ENCODE data around the gene ALX3.

ALX3 gene

GRCh38 chr1:110083866-110084226, 13.4 kb upstream of the ALX3 start (continued):
- no peak for TF ChIP-seq ZNF133 (tag by site-specific recombination; IDR thresholded peaks at IDR 0.05)
- no peak for TF ChIP-seq TCF7L2 (IDR thresholded peaks at IDR 0.05; ENCODE audit: borderline replicate concordance, low read depth, low read length)
- no peak for TF ChIP-seq ZNF354C (tag by site-specific recombination; IDR thresholded peaks at IDR 0.05; ENCODE audit: borderline replicate concordance, low read depth)
- no peak for TF ChIP-seq ZNF514 (tag by site-specific recombination; IDR thresholded peaks at IDR 0.05)
- no peak for TF ChIP-seq ZBTB10 (tag by site-specific recombination; IDR thresholded peaks at IDR 0.05)
- TF ChIP-seq ZBTB48 (tag by site-specific recombination; IDR thresholded peaks at IDR 0.05) = no peak
- TF ChIP-seq ZNF202 (tag by site-specific recombination; IDR thresholded peaks at IDR 0.05; ENCODE audit: borderline replicate concordance) = no peak
- TF ChIP-seq ZNF426 (tag by site-specific recombination; IDR thresholded peaks at IDR 0.05) = no peak
- TF ChIP-seq KLF1 (tag by site-specific recombination; IDR thresholded peaks at IDR 0.05) = no peak
- TF ChIP-seq ZNF473 (tag by site-specific recombination; IDR thresholded peaks at IDR 0.05) = no peak
- no peak for TF ChIP-seq ZNF274 (IDR thresholded peaks at IDR 0.05; ENCODE audit: low read length)
- TF ChIP-seq ZNF274 (tag by site-specific recombination; IDR thresholded peaks at IDR 0.05; ENCODE audit: borderline replicate concordance) = no peak
- no peak for TF ChIP-seq ZNF639 (tag by site-specific recombination; IDR thresholded peaks at IDR 0.05)
- no peak for TF ChIP-seq ZNF169 (tag by site-specific recombination; IDR thresholded peaks at IDR 0.05)
- no peak for TF ChIP-seq REST (tag by site-specific recombination; IDR thresholded peaks at IDR 0.05)
- no peak for TF ChIP-seq ZNF707 (tag by site-specific recombination; IDR thresholded peaks at IDR 0.05)

GRCh38 chr1:110083061-110083865, 12.8 kb upstream of the ALX3 start:
- no peak for TF ChIP-seq ZNF354C (tag by site-specific recombination; IDR thresholded peaks at IDR 0.05; ENCODE audit: borderline replicate concordance, low read depth)
- Histone ChIP-seq H3K4me1 (ENCODE audit: control insufficient read depth, insufficient read depth, low read length) (no peaks in the 10 kb centered on the region), H3K27ac (ENCODE audit: extremely low read depth, low read depth, low read length) (no peak overlapping the region), H3K4me3 (ENCODE audit: low read depth, low read length) (no peak overlapping the region), H3K9me3 (ENCODE audit: control insufficient read depth, insufficient read depth, low read depth, low read length) (no peaks in the 10 kb centered on the region), H3K36me3 (ENCODE audit: control insufficient read depth in 2 of 2, insufficient read depth in 1 of 2, low read length in 2 of 2) (no peaks in the 10 kb centered on the region)
- ChIA-PET CTCF (interaction anchor here (0.7 to 3.1 kb wide), 5 partner anchors 18 to 413 kb away, joined by 3 to 20 read pairs (median 3); no protein-coding TSS in a partner anchor), POLR2A (no interaction called here)
